GM23338 (cell line): ENCODE results near the gene PSMD2.

Source experiments
- EZH2 ChIP-seq: fragments of 200-600 bp; sonication (generic); IDR thresholded peaks from one replicate; pipeline ENCODE4 v1.8.0; 2017; ENCODE audit warnings: antibody characterized with exemption, mild to moderate bottlenecking, low read depth; ENCODE audit not compliant: unreplicated experiment
- POLR2AphosphoS5 ChIP-seq: IDR thresholded peaks from 2 replicates; pipeline ENCODE4 v1.6.1; 2016; ENCODE audit warnings: antibody characterized with exemption, low read depth
- ZNF114 ChIP-seq: fragments of 250-450 bp; sonication (Bioruptor Pico); IDR thresholded peaks from 2 replicates; pipeline ENCODE4 v1.5.0; 2020; ENCODE audit warnings: mild to moderate bottlenecking, moderate library complexity
- TF ChIP-seq, protein P1 (sequence below), 2 experiments: fragments of 200-600 bp in 1 of 2; sonication (generic) in 1 of 2; conservative IDR thresholded peaks; 2 replicates each; pipeline versions ENCODE4 v1.5.1 to v1.6.1; 2016 to 2017; ENCODE audit warnings: antibody characterized with exemption in 2 of 2, low read depth in 2 of 2, mild to moderate bottlenecking in 2 of 2, moderate library complexity in 1 of 2
- TF ChIP-seq, protein P2 (sequence below): IDR thresholded peaks from one replicate; pipeline ENCODE4 v1.6.1; 2018; ENCODE audit warnings: antibody characterized with exemption; ENCODE audit not compliant: unreplicated experiment

DNA sequence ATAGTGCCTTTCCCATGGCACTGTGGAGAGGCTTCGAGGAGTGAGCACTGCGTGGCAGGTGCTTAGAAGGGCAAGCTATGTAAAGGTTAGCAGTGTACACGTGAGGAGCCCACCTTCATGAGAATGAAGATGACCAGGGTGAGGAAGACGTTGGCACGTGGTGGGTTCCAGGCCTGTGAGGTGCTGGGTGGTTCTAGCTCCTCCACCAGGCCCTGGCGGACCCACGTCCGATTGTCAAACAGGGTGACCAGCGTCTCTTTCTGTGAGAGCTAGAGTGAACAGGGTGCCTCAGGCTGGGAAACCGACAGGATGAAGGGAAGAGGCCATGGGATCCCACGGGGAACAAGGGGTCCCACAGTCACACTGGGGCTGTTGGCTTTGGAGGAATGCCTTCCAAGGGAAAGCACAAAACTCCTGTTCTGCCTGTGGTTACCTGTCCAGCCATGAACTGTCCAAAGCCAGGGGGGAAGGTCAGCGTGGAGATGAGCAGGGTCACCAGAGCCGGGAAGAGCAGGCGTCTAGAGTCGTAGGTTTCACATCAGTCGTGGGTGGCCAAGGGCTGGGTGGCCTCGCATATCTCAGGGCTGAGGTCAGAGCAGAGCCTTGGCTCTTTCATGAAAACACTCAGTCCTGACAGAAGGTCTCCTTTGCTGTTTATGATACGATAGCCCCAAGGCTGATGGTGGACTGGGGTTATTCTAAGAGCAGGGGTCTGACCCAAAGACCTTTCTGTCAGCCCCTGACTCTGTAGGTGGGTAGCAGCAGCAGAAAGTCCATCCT, 56.4 kb downstream of the PSMD2 start:
- TF ChIP-seq EZH2 (no peak), POLR2AphosphoS5 (no peak), ZNF114 (no peak)
- TF ChIP-seq, protein P1, sequence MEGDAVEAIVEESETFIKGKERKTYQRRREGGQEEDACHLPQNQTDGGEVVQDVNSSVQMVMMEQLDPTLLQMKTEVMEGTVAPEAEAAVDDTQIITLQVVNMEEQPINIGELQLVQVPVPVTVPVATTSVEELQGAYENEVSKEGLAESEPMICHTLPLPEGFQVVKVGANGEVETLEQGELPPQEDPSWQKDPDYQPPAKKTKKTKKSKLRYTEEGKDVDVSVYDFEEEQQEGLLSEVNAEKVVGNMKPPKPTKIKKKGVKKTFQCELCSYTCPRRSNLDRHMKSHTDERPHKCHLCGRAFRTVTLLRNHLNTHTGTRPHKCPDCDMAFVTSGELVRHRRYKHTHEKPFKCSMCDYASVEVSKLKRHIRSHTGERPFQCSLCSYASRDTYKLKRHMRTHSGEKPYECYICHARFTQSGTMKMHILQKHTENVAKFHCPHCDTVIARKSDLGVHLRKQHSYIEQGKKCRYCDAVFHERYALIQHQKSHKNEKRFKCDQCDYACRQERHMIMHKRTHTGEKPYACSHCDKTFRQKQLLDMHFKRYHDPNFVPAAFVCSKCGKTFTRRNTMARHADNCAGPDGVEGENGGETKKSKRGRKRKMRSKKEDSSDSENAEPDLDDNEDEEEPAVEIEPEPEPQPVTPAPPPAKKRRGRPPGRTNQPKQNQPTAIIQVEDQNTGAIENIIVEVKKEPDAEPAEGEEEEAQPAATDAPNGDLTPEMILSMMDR (conservative IDR thresholded peaks at IDR 0.05; ENCODE audit: low read depth in 2 of 2): no peak
- TF ChIP-seq, protein P2, sequence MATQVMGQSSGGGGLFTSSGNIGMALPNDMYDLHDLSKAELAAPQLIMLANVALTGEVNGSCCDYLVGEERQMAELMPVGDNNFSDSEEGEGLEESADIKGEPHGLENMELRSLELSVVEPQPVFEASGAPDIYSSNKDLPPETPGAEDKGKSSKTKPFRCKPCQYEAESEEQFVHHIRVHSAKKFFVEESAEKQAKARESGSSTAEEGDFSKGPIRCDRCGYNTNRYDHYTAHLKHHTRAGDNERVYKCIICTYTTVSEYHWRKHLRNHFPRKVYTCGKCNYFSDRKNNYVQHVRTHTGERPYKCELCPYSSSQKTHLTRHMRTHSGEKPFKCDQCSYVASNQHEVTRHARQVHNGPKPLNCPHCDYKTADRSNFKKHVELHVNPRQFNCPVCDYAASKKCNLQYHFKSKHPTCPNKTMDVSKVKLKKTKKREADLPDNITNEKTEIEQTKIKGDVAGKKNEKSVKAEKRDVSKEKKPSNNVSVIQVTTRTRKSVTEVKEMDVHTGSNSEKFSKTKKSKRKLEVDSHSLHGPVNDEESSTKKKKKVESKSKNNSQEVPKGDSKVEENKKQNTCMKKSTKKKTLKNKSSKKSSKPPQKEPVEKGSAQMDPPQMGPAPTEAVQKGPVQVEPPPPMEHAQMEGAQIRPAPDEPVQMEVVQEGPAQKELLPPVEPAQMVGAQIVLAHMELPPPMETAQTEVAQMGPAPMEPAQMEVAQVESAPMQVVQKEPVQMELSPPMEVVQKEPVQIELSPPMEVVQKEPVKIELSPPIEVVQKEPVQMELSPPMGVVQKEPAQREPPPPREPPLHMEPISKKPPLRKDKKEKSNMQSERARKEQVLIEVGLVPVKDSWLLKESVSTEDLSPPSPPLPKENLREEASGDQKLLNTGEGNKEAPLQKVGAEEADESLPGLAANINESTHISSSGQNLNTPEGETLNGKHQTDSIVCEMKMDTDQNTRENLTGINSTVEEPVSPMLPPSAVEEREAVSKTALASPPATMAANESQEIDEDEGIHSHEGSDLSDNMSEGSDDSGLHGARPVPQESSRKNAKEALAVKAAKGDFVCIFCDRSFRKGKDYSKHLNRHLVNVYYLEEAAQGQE: no peak
